ENCODE measurements around the gene PLEKHM1. TPM values are rescaled to one million over a fixed set of nuclear protein-coding genes. Genes with fewer than 3 reads are reported as not detected.

The PLEKHM1 gene
- total and polyA plus RNA-seq, 2 donors (not counting 3 experiments of a cell fraction or from before 2014, with no cell fraction given), result 29.7 to 52.0 TPM

- FAIRE-seq, result peak; percentile 12
- Histone ChIP-seq H3K9me1 (replicated peaks; ENCODE audit: control insufficient read depth, extremely low read depth, insufficient read depth, low read length) (no peaks in the 10 kb centered on the region), H3K9me3 (replicated peaks; ENCODE audit: control insufficient read depth, insufficient read depth, low read length) (no peaks in the 10 kb centered on the region), H2AFZ (ENCODE audit: low read depth, low read length) (no peak overlapping the region), H3K27me3 (ENCODE audit: control insufficient read depth in 2 of 2, insufficient read depth in 2 of 2, low read length in 2 of 2) (no peaks in the 10 kb centered on the region), H3K4me2 (ENCODE audit: insufficient read depth, low read length) (no peak overlapping the region), H4K20me1 (replicated peaks; ENCODE audit: control insufficient read depth, extremely low read depth, insufficient read depth, low read length) (no peaks in the 10 kb centered on the region), H3K36me3 (ENCODE audit: control insufficient read depth in 2 of 2, extremely low read depth in 1 of 2, insufficient read depth in 2 of 2, low read length in 2 of 2) (peaks cover 0 to 4% of the 10 kb centered on the region in 2 experiments), H3K79me2 (ENCODE audit: control insufficient read depth, insufficient read depth, low read length) (no peaks in the 10 kb centered on the region), H3K27ac (ENCODE audit: insufficient read depth, low read depth, low read length) (no peak overlapping the region), H3K9ac (replicated peaks; ENCODE audit: extremely low read depth, insufficient read depth, low read length) (no peak overlapping the region), H3K4me3 (replicated peaks in 1 of 3; ENCODE audit: insufficient read depth in 1 of 3, low read depth in 1 of 3, low read length in 3 of 3) (peak overlapping the region in 1 of 3 experiments; percentile 70), H3K4me1 (ENCODE audit: control insufficient read depth, extremely low read depth, insufficient read depth, low read length) (peaks cover 3% of the 10 kb centered on the region)
- ChIA-PET CTCF (interaction anchor here (1.2 kb wide), 1 partner anchor 38 kb away, joined by 3 read pairs; no protein-coding TSS in a partner anchor), POLR2A (no interaction called here)
- intact Hi-C loops (cut with micrococcal nuclease) (no loop called here), dilution Hi-C loops (cut with MboI; ENCODE audit: extremely low pct_ligation_motif_present, low sequenced_read_pairs) (no loop called here)
- no peak for DNase-seq (ENCODE audit: low read depth, low spot score)
- no TSS peak for BruUV-seq (replicated peaks)
- no peak for TF ChIP-seq CTCF (IDR thresholded peaks at IDR 0.05; ENCODE audit: extremely low read depth in 1 of 2, insufficient read depth in 1 of 2, low read depth in 1 of 2, low read length in 2 of 2)
- no peak for TF ChIP-seq FOS (IDR thresholded peaks at IDR 0.05; ENCODE audit: borderline replicate concordance, insufficient read depth, low read length)
- no peak for TF ChIP-seq POLR2A (IDR thresholded peaks at IDR 0.05; ENCODE audit: low read depth, low read length)
- no peak for TF ChIP-seq MAX (IDR thresholded peaks at IDR 0.05; ENCODE audit: insufficient read depth, insufficient read length)
- TF ChIP-seq GATA2 (IDR thresholded peaks at IDR 0.05; ENCODE audit: insufficient read depth, insufficient read length, low read depth, low read length), result no peak
Observed at GRCh38 chr17:45433159-45433535, 57.4 kb downstream of the PLEKHM1 start.

Measured in endothelial cell of umbilical vein (primary cell).